Body of pancreas (tissue), 4 donors: ENCODE data around the gene GRAMD4. TPM values are rescaled to one million over a fixed set of nuclear protein-coding genes. Genes with fewer than 3 reads are reported as not detected.

Experiments
- ATAC-seq: fragments of 150-250 bp; one replicate; pipeline ENCODE4 v1.9.1; 2016
- DNase-seq, 4 donors: peaks; one replicate each; pipeline ENCODE4 v3.0.0-alpha.2; 2019
- H3K27ac ChIP-seq, 4 donors: fragments of 200-600 bp; sonication (generic); 1 replicate in 3 of 4; 2 replicates in 1 of 4; pipeline versions ENCODE4 v1.5.1 to v1.6.1; 2016 to 2019; ENCODE audit warnings: mild to moderate bottlenecking in 1 of 4, mixed read lengths in 1 of 4, moderate library complexity in 1 of 4
- H3K27me3 ChIP-seq, 2 donors: fragments of 200-600 bp; sonication (generic); one replicate each; pipeline ENCODE4 v1.6.0; 2016; ENCODE audit warnings: mild to moderate bottlenecking in 1 of 2
- H3K36me3 ChIP-seq, 2 donors: fragments of 200-600 bp; sonication (generic); replicated peaks in 1 of 2; 2 replicates each; pipeline ENCODE4 v1.5.1; 2016; ENCODE audit warnings: low read depth in 2 of 2; ENCODE audit not compliant: insufficient read depth in 1 of 2
- H3K4me1 ChIP-seq: fragments of 200-600 bp; sonication (generic); one replicate; pipeline ENCODE4 v1.6.0; 2016
- H3K4me3 ChIP-seq, 2 donors: fragments of 200-600 bp; sonication (generic); 1 replicate in 1 of 2; 2 replicates in 1 of 2; pipeline ENCODE4 v1.5.1; 2016 to 2019
- H3K9me3 ChIP-seq, 3 donors: fragments of 200-600 bp; sonication (generic); 1 replicate in 2 of 3; 2 replicates in 1 of 3; pipeline ENCODE4 v1.5.1; 2016
- CTCF ChIP-seq, 7 experiments: fragments of 450-650 bp in 4 of 7; fragments of 200-600 bp in 3 of 7; sonication (generic) in 3 of 7; IDR thresholded peaks; one replicate each; pipeline ENCODE4 v1.5.1; 2016 to 2019; ENCODE audit warnings: antibody characterized with exemption in 7 of 7
- POLR2A ChIP-seq, 3 donors: fragments of 450-650 bp; IDR thresholded peaks; one replicate each; pipeline ENCODE4 v1.6.1; 2016; ENCODE audit warnings: antibody characterized with exemption in 3 of 3, mild to moderate bottlenecking in 2 of 3
- WGBS, 2 donors: methylation state at CpG; one replicate each; pipeline ENCODE4 v1.1.5; 2017; 5-methylcytosine and 5-hydroxymethylcytosine counted together
- intact Hi-C: fragments of 100-400 bp; cut with DNase I; formaldehyde crosslinking; loops from one replicate; pipeline ENCODE4 v1.15.1; 2023
- total RNA-seq, 2 donors: library from RNA; depleted of rRNA; stranded (reverse); fragments of >200 nt; gene quantifications; one replicate each; pipeline ENCODE4 v1.1.0, GENCODE V29; 2016

Gene GRAMD4
- total RNA-seq, 2 donors from 2014 or later, result 29.3 to 62.3 TPM

GRCh38 chr22:46694416-46695170 is 74.4 kb downstream of the GRAMD4 start:
- ATAC-seq (no peak), DNase-seq (no peak)
- intact Hi-C loops, result no loop called here
- no peak overlapping the region for H3K4me3 ChIP-seq
- WGBS, 2 donors, result 92 to 94% methylated on average over 10 to 15 of the region's 15 CpGs
- peaks cover 41 to 48% of the 10 kb centered on the region in 2 donors for H3K36me3 ChIP-seq
- no peaks in the 10 kb centered on the region for H3K27me3 ChIP-seq
- no peaks in the 10 kb centered on the region for H3K9me3 ChIP-seq
- H3K27ac ChIP-seq, result no peak overlapping the region
- no peaks in the 10 kb centered on the region for H3K4me1 ChIP-seq
- no peak for TF ChIP-seq CTCF (IDR thresholded peaks at IDR 0.05)
- no peak for TF ChIP-seq POLR2A (IDR thresholded peaks at IDR 0.05)

- H3K4me3 ChIP-seq, result no peak overlapping the region
- intact Hi-C loops, result no loop called here
- DNase-seq (no peak), ATAC-seq (no peak)
- no peaks in the 10 kb centered on the region for H3K27me3 ChIP-seq
- H3K9me3 ChIP-seq, result no peaks in the 10 kb centered on the region
- H3K4me1 ChIP-seq, result no peaks in the 10 kb centered on the region
- no peak overlapping the region for H3K27ac ChIP-seq
- 88 to 92% methylated on average over 7 to 21 of the region's 25 CpGs for WGBS, 2 donors
- peaks cover 41 to 45% of the 10 kb centered on the region in 2 donors for H3K36me3 ChIP-seq
- no peak for TF ChIP-seq CTCF (IDR thresholded peaks at IDR 0.05)
- no peak for TF ChIP-seq POLR2A (IDR thresholded peaks at IDR 0.05)
Measured at GRCh38 chr22:46695346-46696228, 75.4 kb downstream of the GRAMD4 start.

- no peaks in the 10 kb centered on the region for H3K27me3 ChIP-seq
- DNase-seq (no peak), ATAC-seq (no peak)
- TF ChIP-seq POLR2A (IDR thresholded peaks at IDR 0.05), result no peak
- no peak for TF ChIP-seq CTCF (IDR thresholded peaks at IDR 0.05)
- no peak overlapping the region for H3K4me3 ChIP-seq
- intact Hi-C loops, result no loop called here
- H3K9me3 ChIP-seq, result no peaks in the 10 kb centered on the region
- 91% methylated on average over 8 of the region's 11 CpGs; no CpG with 5 or more reads in 1 of the 2 donors for WGBS, 2 donors
- H3K27ac ChIP-seq, result no peak overlapping the region
- H3K36me3 ChIP-seq, result peaks cover 41 to 47% of the 10 kb centered on the region in 2 donors
- H3K4me1 ChIP-seq, result no peaks in the 10 kb centered on the region
Measured at GRCh38 chr22:46696229-46696518, 76.0 kb downstream of the GRAMD4 start.

- Histone ChIP-seq H3K27me3 (no peaks in the 10 kb centered on the region), H3K27ac (no peak overlapping the region), H3K4me1 (no peaks in the 10 kb centered on the region), H3K36me3 (peaks cover 41 to 50% of the 10 kb centered on the region in 2 donors), H3K4me3 (no peak overlapping the region), H3K9me3 (no peaks in the 10 kb centered on the region)
- ATAC-seq (no peak), DNase-seq (no peak)
- intact Hi-C loops, result no loop called here
- 87 to 91% methylated on average over 10 of the region's 10 CpGs for WGBS, 2 donors
- TF ChIP-seq POLR2A (IDR thresholded peaks at IDR 0.05), result no peak
- TF ChIP-seq CTCF (IDR thresholded peaks at IDR 0.05), result no peak
Measured at GRCh38 chr22:46696614-46697013, 76.4 kb downstream of the GRAMD4 start.
